ENCODE data around the gene ANAPC5.

- TF ChIP-seq POLR2AphosphoS5 (IDR thresholded peaks at IDR 0.05; ENCODE audit: low read depth, low read length): no peak
- TF ChIP-seq TAF1 (IDR thresholded peaks at IDR 0.05; ENCODE audit: borderline replicate concordance, insufficient read depth, low read length): no peak
- TF ChIP-seq REST (IDR thresholded peaks at IDR 0.05; ENCODE audit: insufficient read depth in 1 of 2, low read depth in 2 of 2, low read length in 2 of 2): no peak
- no peak for TF ChIP-seq SIN3A (IDR thresholded peaks at IDR 0.05; ENCODE audit: borderline replicate concordance, insufficient read depth, low read length)
These were observed 74.8 kb downstream of the ANAPC5 start for GRCh38 chr12:121277374-121277759.
